IMR-90 (cell line): ENCODE data around the gene CDCA7. TPM values are rescaled to one million over a fixed set of nuclear protein-coding genes. Genes with fewer than 3 reads are reported as not detected.

ENCODE experiments used
- ATAC-seq: fragments of 200-7000 bp; cut with Tn5 transposase; 2 replicates; pipeline ENCODE4 v1.9.1; 2020; ENCODE audit warnings: low read depth, mild to moderate bottlenecking, moderate library complexity
- BruUV-seq: library from RNA; stranded (reverse); fragments of 400-500 nt; replicated peaks from 2 replicates; lab custom pipeline; 2021; lab: Mats Ljungman, UMichigan
- CTCF ChIA-PET: fragments of 300-600 bp; formaldehyde crosslinking; extraction: SDS; loops from one replicate; lab custom pipeline; 2021; ENCODE audit warnings: antibody characterized with exemption; lab: Yijun Ruan, JAX
- POLR2A ChIA-PET: fragments of 300-600 bp; sonication (Branson Sonifier 250); formaldehyde crosslinking; loops from one replicate; lab custom pipeline; 2022; ENCODE audit warnings: antibody characterized with exemption; ENCODE audit not compliant: unreplicated experiment; lab: Charles Lee
- DNase-seq: peaks from one replicate; pipeline ENCODE4 v3.0.0; 2013
- H2AFZ ChIP-seq: replicated peaks from 2 replicates; pipeline ENCODE3; 2013; ENCODE audit warnings: low read length, mild to moderate bottlenecking; ENCODE audit not compliant: poor library complexity
- H2AK5ac ChIP-seq: 2 replicates; pipeline ENCODE4 v1.6.1; 2013; ENCODE audit warnings: low read depth, low read length, inconsistent platforms
- H2AK9ac ChIP-seq: replicated peaks from 2 replicates; pipeline ENCODE3; 2013; ENCODE audit warnings: mild to moderate bottlenecking, low read depth, low read length, moderate library complexity; ENCODE audit not compliant: poor library complexity
- H2BK120ac ChIP-seq: 2 replicates; pipeline ENCODE4 v1.6.1; 2013; ENCODE audit warnings: low read depth, low read length, inconsistent platforms
- H2BK15ac ChIP-seq: 3 replicates; pipeline ENCODE4 v1.6.1; 2013; ENCODE audit warnings: low read depth, low read length, inconsistent platforms
- H2BK20ac ChIP-seq: 2 replicates; pipeline ENCODE4 v1.6.1; 2013; ENCODE audit warnings: low read depth, mild to moderate bottlenecking, inconsistent platforms, low read length, moderate library complexity
- H2BK5ac ChIP-seq: 2 replicates; pipeline ENCODE4 v1.6.1; 2013; ENCODE audit warnings: mild to moderate bottlenecking, low read depth, low read length, inconsistent platforms; ENCODE audit not compliant: poor library complexity, severe bottlenecking
- H3K14ac ChIP-seq: replicated peaks from 2 replicates; pipeline ENCODE4 v1.6.1; 2013; ENCODE audit warnings: low read depth, low read length, inconsistent platforms
- H3K18ac ChIP-seq: 2 replicates; pipeline ENCODE4 v1.6.1; 2013; ENCODE audit warnings: low read depth, low read length, control low read depth
- H3K23ac ChIP-seq: 2 replicates; pipeline ENCODE4 v1.6.1; 2013; ENCODE audit warnings: low read depth, low read length, inconsistent platforms
- H3K27ac ChIP-seq: 2 replicates; pipeline ENCODE4 v1.5.1; 2013; ENCODE audit warnings: mild to moderate bottlenecking, control low read depth, low read length; ENCODE audit not compliant: insufficient read depth
- H3K27me3 ChIP-seq: 2 replicates; pipeline ENCODE4 v1.6.1; 2013; ENCODE audit warnings: low read length; ENCODE audit not compliant: control insufficient read depth, insufficient read depth
- H3K36me3 ChIP-seq: 2 replicates; pipeline ENCODE4 v1.6.1; 2013; ENCODE audit warnings: low read length, mixed read lengths; ENCODE audit not compliant: control insufficient read depth, insufficient read depth
- H3K4ac ChIP-seq: 2 replicates; pipeline ENCODE4 v1.6.1; 2013; ENCODE audit warnings: low read depth, low read length, inconsistent platforms
- H3K4me1 ChIP-seq: 2 replicates; pipeline ENCODE4 v1.6.1; 2013; ENCODE audit warnings: low read length, mixed read lengths; ENCODE audit not compliant: control insufficient read depth, insufficient read depth
- H3K4me2 ChIP-seq: 2 replicates; pipeline ENCODE4 v1.6.1; 2013; ENCODE audit warnings: low read depth, mild to moderate bottlenecking, control low read depth, low read length, moderate library complexity
- H3K4me3 ChIP-seq: 2 replicates; pipeline ENCODE4 v1.5.1; 2013; ENCODE audit warnings: low read depth, mild to moderate bottlenecking, control low read depth, low read length, moderate library complexity; ENCODE audit not compliant: insufficient read depth
- H3K56ac ChIP-seq: 2 replicates; pipeline ENCODE4 v1.6.1; 2013; ENCODE audit warnings: low read length, inconsistent platforms; ENCODE audit not compliant: insufficient read depth; ENCODE audit errors: extremely low read depth
- H3K79me1 ChIP-seq, 2 experiments: 2 replicates each; pipeline ENCODE4 v1.6.1; 2013; ENCODE audit warnings: low read length in 2 of 2, inconsistent platforms in 1 of 2, low read depth in 1 of 2
- H3K9ac ChIP-seq: 2 replicates; pipeline ENCODE4 v1.6.1; 2013; ENCODE audit warnings: low read depth, low read length, control low read depth
- H3K9me1 ChIP-seq: 2 replicates; pipeline ENCODE4 v1.6.1; 2013; ENCODE audit warnings: low read length, inconsistent platforms; ENCODE audit not compliant: insufficient read depth
- H3K9me3 ChIP-seq: 2 replicates; pipeline ENCODE4 v1.6.1; 2013; ENCODE audit warnings: low read length; ENCODE audit not compliant: control insufficient read depth, insufficient read depth
- H4K20me1 ChIP-seq: 2 replicates; pipeline ENCODE4 v1.6.1; 2013; ENCODE audit warnings: low read length, inconsistent platforms; ENCODE audit not compliant: insufficient read depth
- H4K5ac ChIP-seq: 2 replicates; pipeline ENCODE4 v1.6.1; 2013; ENCODE audit warnings: mild to moderate bottlenecking, low read depth, low read length, control low read depth
- H4K8ac ChIP-seq, 2 experiments: 2 replicates each; pipeline ENCODE4 v1.6.1; 2013; ENCODE audit warnings: low read depth in 2 of 2, low read length in 2 of 2, control low read depth in 1 of 2, inconsistent platforms in 1 of 2
- H4K91ac ChIP-seq: 2 replicates; pipeline ENCODE4 v1.6.1; 2013; ENCODE audit warnings: low read depth, low read length, inconsistent platforms; ENCODE audit not compliant: insufficient read depth
- BHLHE40 ChIP-seq: fragments of 150-350 bp; IDR thresholded peaks from 2 replicates; pipeline ENCODE4 v1.6.1; 2016; ENCODE audit warnings: mild to moderate bottlenecking, low read depth, low read length
- CHD1 ChIP-seq: IDR thresholded peaks from 2 replicates; pipeline ENCODE4 v1.6.1; 2012; ENCODE audit warnings: low read depth, low read length, improper control_type of control experiment
- ELK1 ChIP-seq: fragments of 150-350 bp; IDR thresholded peaks from 2 replicates; pipeline ENCODE4 v1.6.1; 2016; ENCODE audit warnings: low read depth, mild to moderate bottlenecking, low read length, moderate library complexity, borderline replicate concordance
- MAFK ChIP-seq: IDR thresholded peaks from 2 replicates; pipeline ENCODE4 v1.6.1; 2012; ENCODE audit warnings: low read depth, low read length, improper control_type of control experiment
- NFE2L2 ChIP-seq: fragments of 150-350 bp; IDR thresholded peaks from 2 replicates; pipeline ENCODE4 v1.6.1; 2016; ENCODE audit warnings: low read depth, mild to moderate bottlenecking, low read length
- RFX5 ChIP-seq: IDR thresholded peaks from 2 replicates; pipeline ENCODE4 v1.8.0; 2012; ENCODE audit warnings: low read depth, mild to moderate bottlenecking, low read length, moderate library complexity
- WGBS, 2 experiments: methylation state at CpG; one replicate each; pipeline versions ENCODE4 v1.1.5 to v1.1.7; 2013; ENCODE audit warnings: missing lambda C conversion rate in 2 of 2; ENCODE audit not compliant: insufficient read length in 1 of 2; ENCODE audit errors: extremely low coverage in 2 of 2; 5-methylcytosine and 5-hydroxymethylcytosine counted together
- dilution Hi-C: fragments of 300-500 bp; cut with HindIII; formaldehyde crosslinking; loops from one replicate; pipeline ENCODE4 v1.14.3; 2018; ENCODE audit warnings: low sequenced_read_pairs; ENCODE audit not compliant: unreplicated experiment
- in situ Hi-C: fragments of 300-500 bp; cut with MboI; formaldehyde crosslinking; loops from 3 replicates; pipeline ENCODE4 v1.14.3; 2019; ENCODE audit warnings: low sequenced_read_pairs, inconsistent platforms, mixed read lengths
- intact Hi-C: fragments of 100-400 bp; cut with micrococcal nuclease; formaldehyde crosslinking; loops from 2 replicates; pipeline ENCODE4 v1.10.0; 2022
- polyA plus RNA-seq, 3 experiments: library from polyadenylated mRNA; depleted of rRNA; stranded (reverse); fragments of >200 nt; gene quantifications; 2 replicates each; pipeline ENCODE4 v1.2.3, GENCODE V29; 2012; ENCODE audit warnings: low replicate concordance in 1 of 3
- total RNA-seq: library from RNA; depleted of rRNA; stranded (reverse); fragments of >200 nt; gene quantifications from 2 replicates; pipeline ENCODE4 v1.2.3, GENCODE V29; 2012

Gene CDCA7
- total and polyA plus RNA-seq, 2 of the 4 experiments (the other 2 are of a cell fraction), result 12.0 to 18.7 TPM

GRCh38 chr2:173346035-173346434, 8.6 kb upstream of the CDCA7 start:
- ATAC-seq, result no peak
- in situ Hi-C loops, result no loop called here
- Histone ChIP-seq H3K9ac (no peak overlapping the region), H3K79me1 (no peaks in the 10 kb centered on the region), H2AFZ (no peak overlapping the region), H3K23ac (no peak overlapping the region), H3K4me3 (no peak overlapping the region), H2BK120ac (no peak overlapping the region), H3K4me2 (no peak overlapping the region), H3K9me3 (no peaks in the 10 kb centered on the region; the same call in 1 of the 2 replicates), H4K5ac (no peak overlapping the region), H4K8ac (no peak overlapping the region), H3K9me1 (no peaks in the 10 kb centered on the region), H3K56ac (no peak overlapping the region), H2BK20ac (no peak overlapping the region), H2BK5ac (no peak overlapping the region), H2BK15ac (no peak overlapping the region), H2AK9ac (no peak overlapping the region), H2AK5ac (no peak overlapping the region), H3K27ac (no peak overlapping the region), H3K14ac (no peak overlapping the region), H3K36me3 (no peaks in the 10 kb centered on the region), H3K27me3 (peaks cover 7% of the 10 kb centered on the region), H3K18ac (no peak overlapping the region), H4K91ac (no peak overlapping the region), H3K4ac (no peak overlapping the region), H4K20me1 (no peaks in the 10 kb centered on the region), H3K4me1 (no peaks in the 10 kb centered on the region)
- DNase-seq, result no peak
- intact Hi-C loops, result no loop called here
- dilution Hi-C loops, result no loop called here
- BruUV-seq, result no TSS peak
- CTCF ChIA-PET, result no interaction called here
- TF ChIP-seq CHD1, result no peak
- no peak for TF ChIP-seq BHLHE40
- no peak for TF ChIP-seq NFE2L2
- no peak for TF ChIP-seq MAFK
- no peak for TF ChIP-seq RFX5
- TF ChIP-seq ELK1, result no peak
- WGBS, 2 experiments, result no CpG with 5 or more reads among the region's 6 CpGs
- POLR2A ChIA-PET, result no interaction called here
